OCI-LY3 (cell line): Measurements from ENCODE around the gene TNRC18.

Experiments
- EZH2phosphoT487 ChIP-seq: fragments of 200-600 bp; shearing (Covaris generic); IDR thresholded peaks from 2 replicates; pipeline ENCODE4 v1.6.1; 2018; ENCODE audit warnings: antibody characterized with exemption, mixed run types, low read depth
- TF ChIP-seq, protein P1 (sequence below): fragments of 200-600, 300-600 bp; sonication (generic); IDR thresholded peaks from 2 replicates; pipeline ENCODE4 v1.5.1; 2014; ENCODE audit warnings: antibody characterized with exemption, low read length, low read depth

DNA sequence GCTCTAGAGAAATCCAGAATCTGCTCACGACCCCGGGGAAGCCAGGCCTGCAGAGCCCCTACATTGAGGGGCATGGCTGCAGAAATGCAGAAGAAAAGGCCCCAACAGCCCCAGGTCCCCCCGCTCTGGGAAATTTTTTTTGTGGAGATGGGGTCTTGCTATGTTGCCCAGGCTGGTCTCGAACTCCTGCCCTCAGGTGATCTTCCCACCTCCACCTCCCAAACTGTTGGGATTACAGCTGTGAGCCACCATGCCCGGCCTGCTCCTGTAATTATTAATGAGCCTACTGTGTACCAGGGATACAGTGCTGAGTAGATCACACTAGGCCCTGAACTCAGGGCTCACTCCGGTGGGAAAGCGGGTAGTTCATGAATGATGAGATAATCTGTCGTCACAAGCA, 29.9 kb downstream of the TNRC18 start:
- TF ChIP-seq, protein P1, sequence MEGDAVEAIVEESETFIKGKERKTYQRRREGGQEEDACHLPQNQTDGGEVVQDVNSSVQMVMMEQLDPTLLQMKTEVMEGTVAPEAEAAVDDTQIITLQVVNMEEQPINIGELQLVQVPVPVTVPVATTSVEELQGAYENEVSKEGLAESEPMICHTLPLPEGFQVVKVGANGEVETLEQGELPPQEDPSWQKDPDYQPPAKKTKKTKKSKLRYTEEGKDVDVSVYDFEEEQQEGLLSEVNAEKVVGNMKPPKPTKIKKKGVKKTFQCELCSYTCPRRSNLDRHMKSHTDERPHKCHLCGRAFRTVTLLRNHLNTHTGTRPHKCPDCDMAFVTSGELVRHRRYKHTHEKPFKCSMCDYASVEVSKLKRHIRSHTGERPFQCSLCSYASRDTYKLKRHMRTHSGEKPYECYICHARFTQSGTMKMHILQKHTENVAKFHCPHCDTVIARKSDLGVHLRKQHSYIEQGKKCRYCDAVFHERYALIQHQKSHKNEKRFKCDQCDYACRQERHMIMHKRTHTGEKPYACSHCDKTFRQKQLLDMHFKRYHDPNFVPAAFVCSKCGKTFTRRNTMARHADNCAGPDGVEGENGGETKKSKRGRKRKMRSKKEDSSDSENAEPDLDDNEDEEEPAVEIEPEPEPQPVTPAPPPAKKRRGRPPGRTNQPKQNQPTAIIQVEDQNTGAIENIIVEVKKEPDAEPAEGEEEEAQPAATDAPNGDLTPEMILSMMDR, result no peak
- no peak for TF ChIP-seq EZH2phosphoT487
